Measurements from ENCODE around the gene UBQLN3.

Gene UBQLN3

GRCh38 chr11:5531053-5531831 lies 21.5 kb upstream of the UBQLN3 start:
- no peaks in the 10 kb centered on the region for H3K27me3 ChIP-seq (ENCODE audit: control insufficient read depth, insufficient read depth, low read length)
- no peak overlapping the region for H3K27ac ChIP-seq (ENCODE audit: low read length)
- H3K4me3 ChIP-seq (ENCODE audit: low read length) = no peak overlapping the region
- H3K4me1 ChIP-seq (ENCODE audit: control insufficient read depth, insufficient read depth, low read length) = no peaks in the 10 kb centered on the region
- H3K36me3 ChIP-seq (ENCODE audit: control insufficient read depth, insufficient read depth, low read length) = no peaks in the 10 kb centered on the region
- DNase-seq (ENCODE audit: low read depth, low spot score) = no peak
- WGBS (ENCODE audit: insufficient coverage, insufficient read length) = no CpG with 5 or more reads among the region's 2 CpGs
- H3K9me3 ChIP-seq (ENCODE audit: control insufficient read depth, insufficient read depth, low read length) = no peaks in the 10 kb centered on the region

GRCh38 chr11:5528495-5528894 lies 18.7 kb upstream of the UBQLN3 start:
- DNase-seq (ENCODE audit: low read depth, low spot score) = no peak
- Histone ChIP-seq H3K27me3 (ENCODE audit: control insufficient read depth, insufficient read depth, low read length) (no peaks in the 10 kb centered on the region), H3K4me1 (ENCODE audit: control insufficient read depth, insufficient read depth, low read length) (no peaks in the 10 kb centered on the region), H3K27ac (ENCODE audit: low read length) (no peak overlapping the region), H3K9me3 (ENCODE audit: control insufficient read depth, insufficient read depth, low read length) (no peaks in the 10 kb centered on the region), H3K4me3 (ENCODE audit: low read length) (no peak overlapping the region), H3K36me3 (ENCODE audit: control insufficient read depth, insufficient read depth, low read length) (no peaks in the 10 kb centered on the region)
- WGBS (ENCODE audit: insufficient coverage, insufficient read length) = no CpG with 5 or more reads among the region's 1 CpG

GRCh38 chr11:5527716-5528115 lies 18.0 kb upstream of the UBQLN3 start:
- no peaks in the 10 kb centered on the region for H3K27me3 ChIP-seq (ENCODE audit: control insufficient read depth, insufficient read depth, low read length)
- no peak overlapping the region for H3K4me3 ChIP-seq (ENCODE audit: low read length)
- H3K36me3 ChIP-seq (ENCODE audit: control insufficient read depth, insufficient read depth, low read length) = no peaks in the 10 kb centered on the region
- H3K4me1 ChIP-seq (ENCODE audit: control insufficient read depth, insufficient read depth, low read length) = no peaks in the 10 kb centered on the region
- no CpG with 5 or more reads among the region's 5 CpGs for WGBS (ENCODE audit: insufficient coverage, insufficient read length)
- DNase-seq (ENCODE audit: low read depth, low spot score) = no peak
- no peak overlapping the region for H3K27ac ChIP-seq (ENCODE audit: low read length)
- H3K9me3 ChIP-seq (ENCODE audit: control insufficient read depth, insufficient read depth, low read length) = no peaks in the 10 kb centered on the region

GRCh38 chr11:5524756-5525155 lies 15.0 kb upstream of the UBQLN3 start:
- Histone ChIP-seq H3K9me3 (ENCODE audit: control insufficient read depth, insufficient read depth, low read length) (no peaks in the 10 kb centered on the region), H3K4me1 (ENCODE audit: control insufficient read depth, insufficient read depth, low read length) (no peaks in the 10 kb centered on the region), H3K36me3 (ENCODE audit: control insufficient read depth, insufficient read depth, low read length) (no peaks in the 10 kb centered on the region), H3K27me3 (ENCODE audit: control insufficient read depth, insufficient read depth, low read length) (no peaks in the 10 kb centered on the region), H3K4me3 (ENCODE audit: low read length) (no peak overlapping the region), H3K27ac (ENCODE audit: low read length) (no peak overlapping the region)
- DNase-seq (ENCODE audit: low read depth, low spot score) = no peak
- WGBS (ENCODE audit: insufficient coverage, insufficient read length) = 100% methylated on average over 1 of the region's 3 CpGs

- no peaks in the 10 kb centered on the region for H3K36me3 ChIP-seq (ENCODE audit: control insufficient read depth, insufficient read depth, low read length)
- WGBS (ENCODE audit: insufficient coverage, insufficient read length) = no CpG with 5 or more reads among the region's 2 CpGs
- H3K4me1 ChIP-seq (ENCODE audit: control insufficient read depth, insufficient read depth, low read length) = no peaks in the 10 kb centered on the region
- H3K4me3 ChIP-seq (ENCODE audit: low read length) = no peak overlapping the region
- H3K27ac ChIP-seq (ENCODE audit: low read length) = no peak overlapping the region
- H3K27me3 ChIP-seq (ENCODE audit: control insufficient read depth, insufficient read depth, low read length) = no peaks in the 10 kb centered on the region
- no peak for DNase-seq (ENCODE audit: low read depth, low spot score)
- no peaks in the 10 kb centered on the region for H3K9me3 ChIP-seq (ENCODE audit: control insufficient read depth, insufficient read depth, low read length)
Observed at GRCh38 chr11:5522308-5522707, 12.6 kb upstream of the UBQLN3 start.

GRCh38 chr11:5521540-5521939 lies 11.8 kb upstream of the UBQLN3 start:
- H3K4me3 ChIP-seq (ENCODE audit: low read length) = no peak overlapping the region
- H3K36me3 ChIP-seq (ENCODE audit: control insufficient read depth, insufficient read depth, low read length) = no peaks in the 10 kb centered on the region
- H3K27me3 ChIP-seq (ENCODE audit: control insufficient read depth, insufficient read depth, low read length) = no peaks in the 10 kb centered on the region
- H3K9me3 ChIP-seq (ENCODE audit: control insufficient read depth, insufficient read depth, low read length) = no peaks in the 10 kb centered on the region
- no CpG with 5 or more reads among the region's 4 CpGs for WGBS (ENCODE audit: insufficient coverage, insufficient read length)
- DNase-seq (ENCODE audit: low read depth, low spot score) = no peak
- H3K4me1 ChIP-seq (ENCODE audit: control insufficient read depth, insufficient read depth, low read length) = no peaks in the 10 kb centered on the region
- H3K27ac ChIP-seq (ENCODE audit: low read length) = no peak overlapping the region

GRCh38 chr11:5516599-5516998 lies 6.8 kb upstream of the UBQLN3 start, which contains the start of gene UBQLNL:
UBQLNL (minus strand) TSS chr11:5516699; CDS start chr11:5516441, 258 bp downstream.
- WGBS (ENCODE audit: insufficient coverage, insufficient read length) = no CpG with 5 or more reads among the region's 2 CpGs
- Histone ChIP-seq H3K27me3 (ENCODE audit: control insufficient read depth, insufficient read depth, low read length) (no peaks in the 10 kb centered on the region), H3K27ac (ENCODE audit: low read length) (no peak within 1 kb of the TSS), H3K9me3 (ENCODE audit: control insufficient read depth, insufficient read depth, low read length) (no peaks in the 10 kb centered on the region), H3K4me1 (ENCODE audit: control insufficient read depth, insufficient read depth, low read length) (no peaks in the 10 kb centered on the region), H3K36me3 (ENCODE audit: control insufficient read depth, insufficient read depth, low read length) (no peaks in the 10 kb centered on the region), H3K4me3 (ENCODE audit: low read length) (no peak within 1 kb of the TSS)
- DNase-seq (ENCODE audit: low read depth, low spot score) = no peak

- no peaks in the 10 kb centered on the region for H3K36me3 ChIP-seq (ENCODE audit: control insufficient read depth, insufficient read depth, low read length)
- H3K9me3 ChIP-seq (ENCODE audit: control insufficient read depth, insufficient read depth, low read length) = no peaks in the 10 kb centered on the region
- H3K27me3 ChIP-seq (ENCODE audit: control insufficient read depth, insufficient read depth, low read length) = no peaks in the 10 kb centered on the region
- H3K4me3 ChIP-seq (ENCODE audit: low read length) = no peak overlapping the region
- H3K27ac ChIP-seq (ENCODE audit: low read length) = no peak overlapping the region
- H3K4me1 ChIP-seq (ENCODE audit: control insufficient read depth, insufficient read depth, low read length) = no peaks in the 10 kb centered on the region
- no peak for DNase-seq (ENCODE audit: low read depth, low spot score)
Observed at GRCh38 chr11:5514841-5515240, 5.1 kb upstream of the UBQLN3 start.

- no peak for DNase-seq (ENCODE audit: low read depth, low spot score)
- Histone ChIP-seq H3K4me1 (ENCODE audit: control insufficient read depth, insufficient read depth, low read length) (no peaks in the 10 kb centered on the region), H3K36me3 (ENCODE audit: control insufficient read depth, insufficient read depth, low read length) (no peaks in the 10 kb centered on the region), H3K9me3 (ENCODE audit: control insufficient read depth, insufficient read depth, low read length) (no peaks in the 10 kb centered on the region), H3K27ac (ENCODE audit: low read length) (no peak overlapping the region), H3K4me3 (ENCODE audit: low read length) (no peak overlapping the region), H3K27me3 (ENCODE audit: control insufficient read depth, insufficient read depth, low read length) (no peaks in the 10 kb centered on the region)
- no CpG with 5 or more reads among the region's 8 CpGs for WGBS (ENCODE audit: insufficient coverage, insufficient read length)
Observed at GRCh38 chr11:5508605-5509004, 1.2 kb downstream of the UBQLN3 start.

GRCh38 chr11:5507933-5508305 lies 1.8 kb downstream of the UBQLN3 start:
- H3K27ac ChIP-seq (ENCODE audit: low read length) = no peak overlapping the region
- H3K36me3 ChIP-seq (ENCODE audit: control insufficient read depth, insufficient read depth, low read length) = no peaks in the 10 kb centered on the region
- H3K4me1 ChIP-seq (ENCODE audit: control insufficient read depth, insufficient read depth, low read length) = no peaks in the 10 kb centered on the region
- no peaks in the 10 kb centered on the region for H3K27me3 ChIP-seq (ENCODE audit: control insufficient read depth, insufficient read depth, low read length)
- no peak overlapping the region for H3K4me3 ChIP-seq (ENCODE audit: low read length)
- no CpG with 5 or more reads among the region's 6 CpGs for WGBS (ENCODE audit: insufficient coverage, insufficient read length)
- no peaks in the 10 kb centered on the region for H3K9me3 ChIP-seq (ENCODE audit: control insufficient read depth, insufficient read depth, low read length)
- no peak for DNase-seq (ENCODE audit: low read depth, low spot score)
